SK-N-SH (cell line): Measurements from ENCODE around the gene KRT9. TPM values are rescaled to one million over a fixed set of nuclear protein-coding genes. Genes with fewer than 3 reads are reported as not detected.
A peak's percentile ranks its signal among the peaks of the same experiment; 100 is the strongest.

Experiments used
- CTCF ChIA-PET: fragments of 300-600, 350-600 bp; formaldehyde crosslinking; extraction: SDS; loops from one replicate; lab custom pipeline; 2021; lab: Yijun Ruan, JAX
- POLR2A ChIA-PET: fragments of 350-600 bp; sonication (Branson Sonifier 250); formaldehyde crosslinking; extraction: SDS; loops from one replicate; lab custom pipeline; 2020; ENCODE audit warnings: antibody characterized with exemption, inconsistent platforms; lab: Yijun Ruan, JAX
- DNase-seq: peaks from one replicate; pipeline ENCODE4 v3.0.0; 2012
- H2AFZ ChIP-seq: fragments of 200-600 bp; sonication (generic); 2 replicates; pipeline ENCODE4 v1.8.1; 2016; ENCODE audit warnings: antibody characterized with exemption, mild to moderate bottlenecking, low read depth
- H3F3A ChIP-seq: fragments of 200-600 bp; sonication (generic); replicated peaks from 2 replicates; pipeline ENCODE3; 2016; ENCODE audit warnings: antibody characterized with exemption, mild to moderate bottlenecking; ENCODE audit not compliant: insufficient read depth
- H3K27ac ChIP-seq, 2 experiments: fragments of 200-500 bp in 1 of 2; fragments of 200-600 bp in 1 of 2; sonication (Bioruptor generic) in 1 of 2; sonication (generic), shearing (Covaris generic) in 1 of 2; 2 replicates each; pipeline versions ENCODE4 v1.5.1 to v1.6.1; 2014 to 2016; ENCODE audit warnings: low read depth in 2 of 2, inconsistent platforms in 1 of 2, low read length in 1 of 2, mild to moderate bottlenecking in 1 of 2, mixed read lengths in 1 of 2
- H3K27me3 ChIP-seq: fragments of 200-600 bp; sonication (generic), shearing (Covaris generic); 2 replicates; pipeline ENCODE4 v1.6.1; 2016; ENCODE audit warnings: mixed run types; ENCODE audit not compliant: insufficient read depth
- H3K36me3 ChIP-seq, 2 experiments: fragments of 200-500 bp in 1 of 2; fragments of 200-600 bp in 1 of 2; sonication (Bioruptor generic) in 1 of 2; sonication (generic) in 1 of 2; replicated peaks in 1 of 2; 2 replicates each; pipeline versions ENCODE3 to v1.5.1; 2014 to 2016; ENCODE audit warnings: low read length in 1 of 2, mild to moderate bottlenecking in 1 of 2; ENCODE audit not compliant: insufficient read depth in 2 of 2, control insufficient read depth in 1 of 2
- H3K4me1 ChIP-seq, 2 experiments: fragments of 200-500 bp in 1 of 2; fragments of 200-600 bp in 1 of 2; sonication (Bioruptor generic) in 1 of 2; sonication (generic), shearing (Covaris generic) in 1 of 2; 2 replicates each; pipeline versions ENCODE4 v1.5.1 to v1.6.1; 2014 to 2016; ENCODE audit warnings: low read depth in 1 of 2, low read length in 1 of 2, mixed run types in 1 of 2; ENCODE audit not compliant: insufficient read depth in 2 of 2, control insufficient read depth in 1 of 2
- H3K4me2 ChIP-seq: fragments of 200-600 bp; sonication (generic), shearing (Covaris generic); 2 replicates; pipeline ENCODE4 v1.6.1; 2017; ENCODE audit warnings: mixed run types
- H3K4me3 ChIP-seq, 2 experiments: fragments of 200-500 bp in 1 of 2; fragments of 200-600 bp in 1 of 2; sonication (Bioruptor generic) in 1 of 2; sonication (generic), shearing (Covaris generic) in 1 of 2; 2 replicates each; pipeline versions ENCODE4 v1.5.1 to v1.8.1; 2014 to 2016; ENCODE audit warnings: low read depth in 2 of 2, inconsistent platforms in 1 of 2, low read length in 1 of 2, mild to moderate bottlenecking in 1 of 2, mixed read lengths in 1 of 2, moderate library complexity in 1 of 2
- H3K79me2 ChIP-seq: fragments of 200-600 bp; sonication (generic); 2 replicates; pipeline ENCODE4 v1.8.1; 2017; ENCODE audit warnings: mild to moderate bottlenecking; ENCODE audit not compliant: insufficient read depth
- H3K9ac ChIP-seq: fragments of 200-600 bp; sonication (generic); 2 replicates; pipeline ENCODE4 v1.6.1; 2017; ENCODE audit warnings: mixed run types
- H3K9me2 ChIP-seq: fragments of 200-600 bp; sonication (generic); 2 replicates; pipeline ENCODE4 v1.6.1; 2017; ENCODE audit warnings: mixed run types
- H3K9me3 ChIP-seq: fragments of 200-600 bp; sonication (generic); 2 replicates; pipeline ENCODE4 v1.6.1; 2017; ENCODE audit warnings: mixed run types, mild to moderate bottlenecking, moderate library complexity
- H4K20me1 ChIP-seq: fragments of 200-600 bp; sonication (generic); 2 replicates; pipeline ENCODE4 v1.6.1; 2017; ENCODE audit warnings: mild to moderate bottlenecking, mixed run types; ENCODE audit not compliant: insufficient read depth
- EP300 ChIP-seq, 2 experiments: IDR thresholded peaks; 2 replicates each; pipeline versions ENCODE4 v1.4.0 to v1.6.1; 2012; ENCODE audit warnings: borderline replicate concordance in 1 of 2, low read depth in 1 of 2, low read length in 1 of 2
- EZH2phosphoT487 ChIP-seq: fragments of 200-600 bp; sonication (generic); IDR thresholded peaks from 2 replicates; pipeline ENCODE4 v1.6.1; 2017; ENCODE audit warnings: low read depth, mixed run types, mild to moderate bottlenecking, antibody characterized with exemption, moderate library complexity, borderline replicate concordance
- IRF3 ChIP-seq: fragments of 150-350 bp; IDR thresholded peaks from 2 replicates; pipeline ENCODE4 v1.6.1; 2016; ENCODE audit warnings: mild to moderate bottlenecking, low read depth, low read length
- MAX ChIP-seq: IDR thresholded peaks from 2 replicates; pipeline ENCODE4 v1.4.0; 2012; ENCODE audit warnings: low read depth
- NRF1 ChIP-seq: IDR thresholded peaks from 2 replicates; pipeline ENCODE4 v1.6.1; 2012; ENCODE audit warnings: low read depth, mild to moderate bottlenecking, low read length
- PBX3 ChIP-seq: IDR thresholded peaks from 2 replicates; pipeline ENCODE4; 2012
- POLR2AphosphoS5 ChIP-seq: IDR thresholded peaks from 2 replicates; pipeline ENCODE4 v1.6.1; 2012; ENCODE audit warnings: low read depth, low read length
- RAD21 ChIP-seq: IDR thresholded peaks from 2 replicates; pipeline ENCODE4 v1.6.1; 2012; ENCODE audit warnings: mild to moderate bottlenecking, low read length
- SMC3 ChIP-seq: IDR thresholded peaks from 2 replicates; pipeline ENCODE4 v1.6.1; 2012; ENCODE audit warnings: low read depth, low read length, improper control_type of control experiment
- TAF1 ChIP-seq: IDR thresholded peaks from 2 replicates; pipeline ENCODE4 v1.6.1; 2012; ENCODE audit warnings: low read depth, mild to moderate bottlenecking, low read length, moderate library complexity, borderline replicate concordance
- YY1 ChIP-seq: IDR thresholded peaks from 2 replicates; pipeline ENCODE4 v1.4.0; 2012; ENCODE audit warnings: low read depth, mild to moderate bottlenecking
- WGBS: methylation state at CpG from one replicate; pipeline ENCODE4 v1.1.6; 2017; ENCODE audit warnings: low lambda C conversion rate; 5-methylcytosine and 5-hydroxymethylcytosine counted together
- polyA plus RNA-seq, 3 experiments: library from polyadenylated mRNA; depleted of rRNA; stranded (reverse); fragments of >200 nt; gene quantifications; 2 replicates each; pipeline ENCODE4 v1.2.3, GENCODE V29; 2012

Gene KRT9
- polyA plus RNA-seq, 1 of the 3 experiments (the other 2 are of a cell fraction), result not detected

GRCh38 chr17:41547921-41548843 is 23.7 kb downstream of the KRT9 start (continued):
- peak; percentile 95 for TF ChIP-seq MAX

- TF ChIP-seq EZH2phosphoT487, result no peak
- TF ChIP-seq IRF3, result no peak
- TF ChIP-seq POLR2AphosphoS5, result no peak
- TF ChIP-seq TAF1, result no peak
- TF ChIP-seq YY1, result no peak
- TF ChIP-seq EP300 (IDR thresholded peaks at IDR 0.05; ENCODE audit: borderline replicate concordance in 1 of 2, low read depth in 1 of 2, low read length in 1 of 2), result no peak
- TF ChIP-seq PBX3, result no peak
- TF ChIP-seq SMC3, result no peak
- no peak for TF ChIP-seq NRF1
- no peak; the same call in 1 of the 2 replicates for TF ChIP-seq RAD21
- no peak overlapping the region for H3K4me3 ChIP-seq
- H3K4me1 ChIP-seq, result peaks cover 17 to 30% of the 10 kb centered on the region in 2 experiments; a peak in 3 of 4 replicates
- H2AFZ ChIP-seq, result peak overlapping the region; percentile 64
- peaks cover 22% of the 10 kb centered on the region for H3F3A ChIP-seq
- peak overlapping the region; percentile 85 to 86 for H3K27ac ChIP-seq
- no peaks in the 10 kb centered on the region for H3K9me2 ChIP-seq
- peak overlapping the region; percentile 53 for H3K9ac ChIP-seq
- H3K36me3 ChIP-seq, result no peaks in the 10 kb centered on the region
- H3K9me3 ChIP-seq, result no peaks in the 10 kb centered on the region
- no peaks in the 10 kb centered on the region for H3K27me3 ChIP-seq
- H3K79me2 ChIP-seq, result no peaks in the 10 kb centered on the region
- peak overlapping the region; percentile 54; the same call in 1 of the 2 replicates for H3K4me2 ChIP-seq
- CTCF ChIA-PET, result interaction anchor here (1.2 to 25.5 kb wide), 21 partner anchors 11 to 636 kb away, joined by 3 to 646 read pairs (median 48); partner anchors contain the start of genes KRT13, KRT15, KRT19 and KRT35
- no peak for DNase-seq
- H4K20me1 ChIP-seq, result no peaks in the 10 kb centered on the region
- POLR2A ChIA-PET, result interaction anchor here (0.8 to 2.0 kb wide), 4 partner anchors 17 to 29 kb away, joined by 4 to 9 read pairs (median 5); partner anchors contain the start of gene KRT15
- 54% methylated on average over 9 of the region's 9 CpGs for WGBS
Measured at GRCh38 chr17:41547378-41547841, 24.4 kb downstream of the KRT9 start.
